HCT116 (cell line): Measurements from ENCODE around the gene ATRN. TPM values are rescaled to one million over a fixed set of nuclear protein-coding genes. Genes with fewer than 3 reads are reported as not detected.

Source experiments
- ATAC-seq: fragments of 200-7000 bp; cut with Tn5 transposase; 2 replicates; pipeline ENCODE4 v1.9.1; 2020; ENCODE audit warnings: mild to moderate bottlenecking, moderate library complexity
- BruUV-seq: library from RNA; stranded (reverse); fragments of 400-500 nt; replicated peaks from 2 replicates; lab custom pipeline; 2021; lab: Mats Ljungman, UMichigan
- CTCF ChIA-PET: fragments of 300-600 bp; sonication (Branson Sonifier 250); formaldehyde crosslinking; loops from one replicate; lab custom pipeline; 2021; ENCODE audit warnings: antibody characterized with exemption; lab: Charles Lee
- POLR2A ChIA-PET: fragments of 300-600, 350-600 bp; sonication (Branson Sonifier 250); formaldehyde crosslinking; loops from one replicate; lab custom pipeline; 2021; ENCODE audit warnings: antibody characterized with exemption; lab: Charles Lee
- RAD21 ChIA-PET, 2 experiments: fragments of 300-600 bp; sonication (Branson Sonifier 250); formaldehyde crosslinking; loops; one replicate each; lab custom pipeline; 2023; ENCODE audit warnings: low total read pairs in 2 of 2; ENCODE audit not compliant: uncharacterized antibody in 2 of 2, unreplicated experiment in 2 of 2, low non-redundant PET in 1 of 2; lab: Charles Lee
- DNase-seq: peaks from one replicate; pipeline ENCODE4 v3.0.0-alpha.2; 2010; ENCODE audit warnings: low read depth, low spot score
- H2AFZ ChIP-seq: fragments of 200-600 bp; shearing (Covaris generic), sonication (generic); 2 replicates; pipeline ENCODE4 v1.6.1; 2017; ENCODE audit warnings: low read depth, mixed run types, mixed read lengths, antibody characterized with exemption, low read length; ENCODE audit not compliant: poor library complexity, severe bottlenecking
- H3K27ac ChIP-seq: 2 replicates; pipeline ENCODE4 v1.5.1; 2012; ENCODE audit warnings: low read depth, low read length
- H3K27me3 ChIP-seq: fragments of 200-600 bp; sonication (generic); 2 replicates; pipeline ENCODE4 v1.6.1; 2016; ENCODE audit warnings: mixed run types, low read length, mixed read lengths; ENCODE audit not compliant: insufficient read depth
- H3K36me3 ChIP-seq, 2 experiments: fragments of 200-500 bp in 1 of 2; fragments of 200-600 bp in 1 of 2; sonication (Bioruptor generic) in 1 of 2; sonication (generic) in 1 of 2; 2 replicates each; pipeline versions ENCODE4 v1.5.1 to v1.6.1; 2014 to 2016; ENCODE audit warnings: low read length in 2 of 2, inconsistent platforms in 1 of 2, mixed read lengths in 1 of 2, mixed run types in 1 of 2; ENCODE audit not compliant: insufficient read depth in 2 of 2, control insufficient read depth in 1 of 2
- H3K4me1 ChIP-seq, 2 experiments: fragments of 200-600 bp in 1 of 2; sonication (generic) in 1 of 2; 2 replicates each; pipeline versions ENCODE4 v1.5.1 to v1.6.1; 2012 to 2017; ENCODE audit warnings: low read length in 2 of 2, inconsistent platforms in 1 of 2, mild to moderate bottlenecking in 1 of 2, mixed read lengths in 1 of 2, mixed run types in 1 of 2, moderate library complexity in 1 of 2; ENCODE audit not compliant: insufficient read depth in 2 of 2, control insufficient read depth in 1 of 2
- H3K4me2 ChIP-seq: fragments of 200-600 bp; sonication (generic); 2 replicates; pipeline ENCODE4 v1.6.1; 2017; ENCODE audit warnings: mixed run types, low read length, mixed read lengths
- H3K4me3 ChIP-seq, 2 experiments: fragments of 200-600 bp in 1 of 2; sonication (generic) in 1 of 2; replicated peaks in 1 of 2; 2 replicates each; pipeline ENCODE4 v1.5.1; 2011 to 2016; ENCODE audit warnings: low read length in 2 of 2, control low read depth in 1 of 2, low read depth in 1 of 2, mild to moderate bottlenecking in 1 of 2, mixed read lengths in 1 of 2, mixed run types in 1 of 2
- H3K79me2 ChIP-seq: fragments of 200-600 bp; sonication (generic); 2 replicates; pipeline ENCODE4 v1.6.1; 2017; ENCODE audit warnings: mild to moderate bottlenecking, mixed run types, low read length, moderate library complexity, mixed read lengths; ENCODE audit not compliant: insufficient read depth
- H3K9ac ChIP-seq: fragments of 200-600 bp; sonication (generic); 2 replicates; pipeline ENCODE4 v1.6.1; 2016; ENCODE audit warnings: low read length, mixed read lengths
- H3K9me2 ChIP-seq: fragments of 200-600 bp; sonication (generic), shearing (Covaris generic); 2 replicates; pipeline ENCODE4 v1.6.1; 2017; ENCODE audit warnings: mixed run types, mild to moderate bottlenecking, moderate library complexity; ENCODE audit not compliant: insufficient read depth
- H3K9me3 ChIP-seq, 2 experiments: fragments of 200-500 bp in 1 of 2; fragments of 200-600 bp in 1 of 2; sonication (Bioruptor generic) in 1 of 2; sonication (generic) in 1 of 2; 2 replicates each; pipeline ENCODE4 v1.6.1; 2014 to 2017; ENCODE audit warnings: low read length in 2 of 2, mixed read lengths in 2 of 2, inconsistent platforms in 1 of 2, low read depth in 1 of 2, mild to moderate bottlenecking in 1 of 2, mixed run types in 1 of 2, moderate library complexity in 1 of 2; ENCODE audit not compliant: control insufficient read depth in 1 of 2, insufficient read depth in 1 of 2
- H4K20me1 ChIP-seq: fragments of 200-600 bp; sonication (generic), shearing (Covaris generic); 2 replicates; pipeline ENCODE4 v1.6.1; 2017; ENCODE audit warnings: mixed run types, mild to moderate bottlenecking, moderate library complexity; ENCODE audit not compliant: insufficient read depth
- CEBPB ChIP-seq: IDR thresholded peaks from 2 replicates; pipeline ENCODE4 v1.6.1; 2012; ENCODE audit warnings: low read depth
- EGR1 ChIP-seq: IDR thresholded peaks from 2 replicates; pipeline ENCODE4 v1.6.1; 2012; ENCODE audit warnings: low read depth
- ELF1 ChIP-seq: IDR thresholded peaks from 2 replicates; pipeline ENCODE4 v1.6.1; 2012; ENCODE audit warnings: low read depth, borderline replicate concordance
- EZH2 ChIP-seq: fragments of 200-600 bp; sonication (generic); IDR thresholded peaks from 2 replicates; pipeline ENCODE4 v1.6.1; 2017; ENCODE audit warnings: antibody characterized with exemption, mixed run types
- FOSL1 ChIP-seq: IDR thresholded peaks from 2 replicates; pipeline ENCODE4 v1.6.1; 2012; ENCODE audit warnings: low read depth
- JUND ChIP-seq: IDR thresholded peaks from 2 replicates; pipeline ENCODE4 v1.6.1; 2012
- POLR2A ChIP-seq: IDR thresholded peaks from 2 replicates; pipeline ENCODE4 v1.7.0; 2011; ENCODE audit warnings: borderline replicate concordance; ENCODE audit not compliant: insufficient read depth, insufficient read length; ENCODE audit errors: extremely low read depth
- RAD21 ChIP-seq: IDR thresholded peaks from 2 replicates; pipeline ENCODE4 v1.6.1; 2012; ENCODE audit warnings: low read depth, mild to moderate bottlenecking
- SIN3A ChIP-seq: IDR thresholded peaks from 2 replicates; pipeline ENCODE4 v1.6.1; 2012; ENCODE audit warnings: low read depth
- SP1 ChIP-seq: IDR thresholded peaks from 2 replicates; pipeline ENCODE4 v1.6.1; 2012; ENCODE audit warnings: low read depth
- SRF ChIP-seq: IDR thresholded peaks from 2 replicates; pipeline ENCODE4 v1.6.1; 2012; ENCODE audit warnings: low read depth
- TCF7L2 ChIP-seq: IDR thresholded peaks from 2 replicates; pipeline ENCODE4 v1.7.0; 2011; ENCODE audit warnings: borderline replicate concordance, inconsistent platforms; ENCODE audit not compliant: insufficient read depth, insufficient read length; ENCODE audit errors: extremely low read depth
- YY1 ChIP-seq: IDR thresholded peaks from 2 replicates; pipeline ENCODE4 v1.6.1; 2011; ENCODE audit warnings: low read length, low read depth, moderate library complexity, mild to moderate bottlenecking; ENCODE audit not compliant: insufficient replicate concordance; ENCODE audit errors: extremely low read depth
- ZNF274 ChIP-seq: fragments of 200-500 bp; sonication (Bioruptor generic); IDR thresholded peaks from 2 replicates; pipeline ENCODE4 v1.6.1; 2014; ENCODE audit warnings: mild to moderate bottlenecking, low read depth, low read length, inconsistent platforms
- intact Hi-C: fragments of 100-400 bp; cut with micrococcal nuclease; formaldehyde crosslinking; loops from 2 replicates; pipeline ENCODE4 v1.10.0; 2022
- total RNA-seq: library from RNA; stranded (reverse); gene quantifications from one replicate; pipeline ENCODE4 v1.2.1, GENCODE V29; 2021; ENCODE audit not compliant: unreplicated experiment
- TF ChIP-seq, protein P1 (sequence below): IDR thresholded peaks from 2 replicates; pipeline ENCODE4 v1.6.1; 2012
- TF ChIP-seq, protein P2 (sequence below), 3 experiments: fragments of 200-600 bp in 1 of 3; sonication (generic) in 1 of 3; IDR thresholded peaks in 2 of 3; conservative IDR thresholded peaks in 1 of 3; 2 replicates each; pipeline ENCODE4 v1.5.1; 2012 to 2017; ENCODE audit warnings: low read depth in 2 of 3, low read length in 2 of 3, antibody characterized with exemption in 1 of 3, borderline replicate concordance in 1 of 3, control low read depth in 1 of 3, mild to moderate bottlenecking in 1 of 3, mixed read lengths in 1 of 3, mixed run types in 1 of 3, moderate library complexity in 1 of 3; ENCODE audit not compliant: insufficient read depth in 1 of 3

The ATRN gene
- total RNA-seq, 1 experiment from 2014 or later = 24.4 TPM

DNA sequence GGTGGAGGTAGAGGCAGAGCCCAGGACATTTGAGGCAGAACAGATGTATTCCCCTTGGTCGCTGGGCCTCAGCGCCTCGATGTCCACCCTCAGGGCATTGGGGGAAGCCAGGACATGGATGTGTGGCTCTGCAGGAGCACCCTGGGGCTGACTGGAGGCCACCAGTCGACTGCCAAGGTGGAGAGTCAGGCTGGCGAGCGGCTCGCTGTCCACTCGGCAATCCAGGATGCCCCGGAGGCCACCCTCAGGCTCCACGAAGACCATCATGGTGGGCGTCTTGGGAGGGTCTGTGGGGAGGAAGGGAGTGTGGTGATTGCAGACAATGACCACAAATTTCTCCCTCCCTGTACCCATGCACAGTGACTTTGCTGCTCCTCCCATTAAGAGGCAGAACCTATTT, 219.2 kb downstream of the ATRN start (continued):
- TF ChIP-seq TCF7L2 = no peak

DNA sequence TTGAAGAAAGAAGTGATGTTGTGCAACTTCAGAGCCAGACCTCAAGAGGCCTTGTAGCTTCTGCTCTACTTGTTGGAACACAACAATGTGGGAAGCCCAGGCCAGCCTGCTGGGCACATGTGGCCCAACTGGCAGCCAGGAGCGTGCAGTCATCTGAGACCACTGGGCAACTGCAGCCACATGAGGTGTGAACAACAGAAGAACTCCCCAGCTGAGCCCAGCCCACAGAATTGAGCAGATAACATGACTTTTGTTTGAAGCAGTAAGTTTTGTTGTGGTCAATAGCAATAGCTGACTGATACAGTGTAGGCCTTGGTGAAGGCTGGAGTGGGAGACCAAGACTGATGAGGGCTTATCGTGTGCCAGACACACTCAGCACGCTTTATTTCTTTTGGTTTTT, 219.6 kb downstream of the ATRN start:
- Histone ChIP-seq H3K9me2 (no peaks in the 10 kb centered on the region), H3K4me2 (no peak overlapping the region), H2AFZ (no peak overlapping the region), H3K9me3 (no peaks in the 10 kb centered on the region), H4K20me1 (no peaks in the 10 kb centered on the region), H3K4me1 (peaks cover 0 to 4% of the 10 kb centered on the region in 2 experiments; a peak in 1 of 4 replicates), H3K27me3 (no peaks in the 10 kb centered on the region), H3K36me3 (no peaks in the 10 kb centered on the region), H3K9ac (no peak overlapping the region), H3K79me2 (no peaks in the 10 kb centered on the region), H3K4me3 (no peak overlapping the region), H3K27ac (no peak overlapping the region)
- intact Hi-C loops = no loop called here
- RAD21 ChIA-PET = no interaction called here
- CTCF ChIA-PET = no interaction called here
- POLR2A ChIA-PET = no interaction called here
- ATAC-seq (no peak), DNase-seq (no peak)
- TF ChIP-seq SP1 (no peak), SIN3A (no peak), TCF7L2 (no peak), JUND (no peak), YY1 (no peak), ELF1 (no peak), FOSL1 (no peak)
- TF ChIP-seq, protein P1, sequence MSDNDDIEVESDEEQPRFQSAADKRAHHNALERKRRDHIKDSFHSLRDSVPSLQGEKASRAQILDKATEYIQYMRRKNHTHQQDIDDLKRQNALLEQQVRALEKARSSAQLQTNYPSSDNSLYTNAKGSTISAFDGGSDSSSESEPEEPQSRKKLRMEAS = no peak
- no TSS peak for BruUV-seq

DNA sequence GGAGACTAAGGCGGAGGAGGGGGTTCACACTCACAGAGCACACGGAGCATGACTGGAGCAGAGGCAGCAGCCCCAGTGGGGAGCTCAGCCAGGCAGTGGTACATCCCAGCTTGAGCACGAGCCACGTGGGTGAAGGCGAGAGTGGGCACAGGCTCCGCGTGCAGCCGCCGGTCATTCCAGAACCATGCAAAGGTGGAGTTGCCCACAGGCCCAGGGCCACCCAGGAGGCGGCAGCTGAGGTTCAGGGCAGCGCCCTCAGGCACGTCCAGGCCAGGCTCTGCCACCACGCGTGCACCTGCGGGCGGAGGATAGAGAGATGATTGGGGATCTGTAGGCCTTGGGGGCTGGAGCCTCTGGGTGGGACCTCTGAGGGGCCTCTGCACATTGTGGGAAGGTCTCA, 220.5 kb downstream of the ATRN start:
- ChIA-PET CTCF (no interaction called here), POLR2A (interaction anchor here (0.5 kb wide), 1 partner anchor 197 kb away, joined by 3 read pairs; no protein-coding TSS in a partner anchor), RAD21 (no interaction called here)
- no TSS peak for BruUV-seq
- Histone ChIP-seq H3K9me3 (no peaks in the 10 kb centered on the region; a peak in 1 of 4 replicates), H3K27me3 (no peaks in the 10 kb centered on the region), H2AFZ (no peak overlapping the region), H4K20me1 (no peaks in the 10 kb centered on the region), H3K9ac (no peak overlapping the region), H3K4me1 (peaks cover 0 to 4% of the 10 kb centered on the region in 2 experiments; a peak in 1 of 4 replicates), H3K4me2 (no peak overlapping the region), H3K36me3 (no peaks in the 10 kb centered on the region), H3K4me3 (no peak overlapping the region), H3K9me2 (no peaks in the 10 kb centered on the region), H3K79me2 (no peaks in the 10 kb centered on the region), H3K27ac (no peak overlapping the region)
- intact Hi-C loops = no loop called here
- ATAC-seq (no peak), DNase-seq (no peak)
- TF ChIP-seq POLR2A (no peak), ELF1 (no peak), SRF (no peak), YY1 (no peak), CEBPB (no peak), ZNF274 (no peak), SIN3A (no peak), EZH2 (no peak), JUND (no peak), SP1 (no peak), EGR1 (no peak), RAD21 (no peak), FOSL1 (no peak)
- TF ChIP-seq, protein P2, sequence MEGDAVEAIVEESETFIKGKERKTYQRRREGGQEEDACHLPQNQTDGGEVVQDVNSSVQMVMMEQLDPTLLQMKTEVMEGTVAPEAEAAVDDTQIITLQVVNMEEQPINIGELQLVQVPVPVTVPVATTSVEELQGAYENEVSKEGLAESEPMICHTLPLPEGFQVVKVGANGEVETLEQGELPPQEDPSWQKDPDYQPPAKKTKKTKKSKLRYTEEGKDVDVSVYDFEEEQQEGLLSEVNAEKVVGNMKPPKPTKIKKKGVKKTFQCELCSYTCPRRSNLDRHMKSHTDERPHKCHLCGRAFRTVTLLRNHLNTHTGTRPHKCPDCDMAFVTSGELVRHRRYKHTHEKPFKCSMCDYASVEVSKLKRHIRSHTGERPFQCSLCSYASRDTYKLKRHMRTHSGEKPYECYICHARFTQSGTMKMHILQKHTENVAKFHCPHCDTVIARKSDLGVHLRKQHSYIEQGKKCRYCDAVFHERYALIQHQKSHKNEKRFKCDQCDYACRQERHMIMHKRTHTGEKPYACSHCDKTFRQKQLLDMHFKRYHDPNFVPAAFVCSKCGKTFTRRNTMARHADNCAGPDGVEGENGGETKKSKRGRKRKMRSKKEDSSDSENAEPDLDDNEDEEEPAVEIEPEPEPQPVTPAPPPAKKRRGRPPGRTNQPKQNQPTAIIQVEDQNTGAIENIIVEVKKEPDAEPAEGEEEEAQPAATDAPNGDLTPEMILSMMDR (IDR thresholded peaks at IDR 0.05 in 2 of 3, conservative IDR thresholded peaks at IDR 0.05 in 1 of 3; ENCODE audit: borderline replicate concordance in 1 of 3, insufficient read depth in 1 of 3, low read depth in 2 of 3, low read length in 2 of 3) = no peak
- TF ChIP-seq, protein P1 = no peak
